HL-60 (cell line): ENCODE data around the gene DYSF.

Source experiments
- DNase-seq, 2 experiments: peaks; one replicate each; pipeline ENCODE4 v3.0.0-alpha.2; 2010 to 2020; ENCODE audit warnings: low read depth in 1 of 2, low spot score in 1 of 2
- H3K27ac ChIP-seq: fragments of 250-450 bp; sonication (Bioruptor Pico); replicated peaks from 2 replicates; pipeline ENCODE4 v1.5.1; 2020; ENCODE audit warnings: mild to moderate bottlenecking, moderate library complexity
- H3K27me3 ChIP-seq: fragments of 250-450 bp; sonication (Bioruptor Pico); 2 replicates; pipeline ENCODE4 v1.5.1; 2021; ENCODE audit warnings: mild to moderate bottlenecking, moderate library complexity; ENCODE audit not compliant: insufficient read depth, poor library complexity, severe bottlenecking
- H3K4me3 ChIP-seq: replicated peaks from 2 replicates; pipeline ENCODE4 v1.5.1; 2011; ENCODE audit warnings: mild to moderate bottlenecking, control low read depth, low read length; ENCODE audit not compliant: insufficient read depth
- GABPA ChIP-seq: IDR thresholded peaks from 2 replicates; pipeline ENCODE4 v1.6.1; 2012; ENCODE audit warnings: low read depth
- POLR2AphosphoS5 ChIP-seq: IDR thresholded peaks from 2 replicates; pipeline ENCODE4 v1.6.1; 2012; ENCODE audit warnings: low read depth
- REST ChIP-seq: IDR thresholded peaks from 2 replicates; pipeline ENCODE4 v1.6.1; 2012; ENCODE audit warnings: low read depth; ENCODE audit not compliant: insufficient replicate concordance
- SPI1 ChIP-seq: IDR thresholded peaks from 2 replicates; pipeline ENCODE4 v1.6.1; 2012; ENCODE audit warnings: low read depth, mild to moderate bottlenecking, borderline replicate concordance
- TF ChIP-seq, protein P1 (sequence below): IDR thresholded peaks from one replicate; pipeline ENCODE4 v1.5.1; 2011; ENCODE audit warnings: low read length, control low read depth, inconsistent platforms; ENCODE audit not compliant: insufficient read depth

The DYSF gene

DNA sequence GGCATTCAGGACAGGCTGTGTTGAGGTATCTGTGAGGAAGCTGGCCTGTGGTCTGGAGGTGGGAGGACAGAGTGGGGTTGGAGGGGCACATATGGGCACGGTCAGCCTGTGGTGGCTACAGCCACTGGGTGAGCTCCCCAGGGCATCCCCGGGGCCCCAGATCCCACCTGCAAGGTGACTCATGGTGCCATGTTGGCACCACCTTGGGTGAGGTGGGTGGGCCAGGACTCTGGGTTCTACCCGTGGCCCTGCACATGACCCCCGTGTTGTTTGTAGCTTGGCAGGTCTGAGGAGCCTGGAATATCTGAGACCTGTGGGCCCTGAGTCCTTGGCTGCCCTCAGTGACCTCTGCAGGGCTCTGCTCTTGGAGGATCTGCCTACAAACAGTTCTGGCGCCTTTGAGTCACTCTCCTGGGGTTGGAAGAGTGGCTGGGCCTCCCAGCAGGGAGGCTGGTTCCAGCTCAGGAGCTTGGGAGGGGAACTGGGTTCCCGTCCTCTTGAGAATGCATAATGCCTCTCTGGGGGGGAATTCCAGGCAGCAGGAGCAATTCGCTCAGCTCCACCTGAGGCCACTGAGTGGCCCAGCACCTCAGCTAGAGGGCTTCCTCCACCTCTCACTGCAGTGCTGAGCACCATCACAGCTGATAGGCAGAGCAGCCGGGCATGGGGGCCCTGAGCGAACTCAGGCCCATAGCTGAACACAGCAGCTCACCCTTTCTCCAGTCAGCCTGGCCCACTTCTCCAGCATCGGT is 105.1 kb downstream of the DYSF start:
- no peak for DNase-seq

GRCh38 chr2:71559080-71559827 is 105.9 kb downstream of the DYSF start:
- TF ChIP-seq REST = no peak
- no peak for TF ChIP-seq GABPA
- no peak for TF ChIP-seq POLR2AphosphoS5
- no peak for TF ChIP-seq SPI1
- TF ChIP-seq, protein P1, sequence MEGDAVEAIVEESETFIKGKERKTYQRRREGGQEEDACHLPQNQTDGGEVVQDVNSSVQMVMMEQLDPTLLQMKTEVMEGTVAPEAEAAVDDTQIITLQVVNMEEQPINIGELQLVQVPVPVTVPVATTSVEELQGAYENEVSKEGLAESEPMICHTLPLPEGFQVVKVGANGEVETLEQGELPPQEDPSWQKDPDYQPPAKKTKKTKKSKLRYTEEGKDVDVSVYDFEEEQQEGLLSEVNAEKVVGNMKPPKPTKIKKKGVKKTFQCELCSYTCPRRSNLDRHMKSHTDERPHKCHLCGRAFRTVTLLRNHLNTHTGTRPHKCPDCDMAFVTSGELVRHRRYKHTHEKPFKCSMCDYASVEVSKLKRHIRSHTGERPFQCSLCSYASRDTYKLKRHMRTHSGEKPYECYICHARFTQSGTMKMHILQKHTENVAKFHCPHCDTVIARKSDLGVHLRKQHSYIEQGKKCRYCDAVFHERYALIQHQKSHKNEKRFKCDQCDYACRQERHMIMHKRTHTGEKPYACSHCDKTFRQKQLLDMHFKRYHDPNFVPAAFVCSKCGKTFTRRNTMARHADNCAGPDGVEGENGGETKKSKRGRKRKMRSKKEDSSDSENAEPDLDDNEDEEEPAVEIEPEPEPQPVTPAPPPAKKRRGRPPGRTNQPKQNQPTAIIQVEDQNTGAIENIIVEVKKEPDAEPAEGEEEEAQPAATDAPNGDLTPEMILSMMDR = no peak
- no peaks in the 10 kb centered on the region for H3K27me3 ChIP-seq
- DNase-seq = no peak
- no peak overlapping the region for H3K4me3 ChIP-seq
- H3K27ac ChIP-seq = no peak overlapping the region

More for the DNA sequence above, 105.1 kb downstream of the DYSF start:
- H3K27ac ChIP-seq = no peak overlapping the region
- H3K4me3 ChIP-seq = no peak overlapping the region
- no peak for TF ChIP-seq GABPA
- no peak for TF ChIP-seq SPI1
- no peak for TF ChIP-seq POLR2AphosphoS5
- TF ChIP-seq, protein P1 = no peak
- no peak for TF ChIP-seq REST
- H3K27me3 ChIP-seq = no peaks in the 10 kb centered on the region

DNA sequence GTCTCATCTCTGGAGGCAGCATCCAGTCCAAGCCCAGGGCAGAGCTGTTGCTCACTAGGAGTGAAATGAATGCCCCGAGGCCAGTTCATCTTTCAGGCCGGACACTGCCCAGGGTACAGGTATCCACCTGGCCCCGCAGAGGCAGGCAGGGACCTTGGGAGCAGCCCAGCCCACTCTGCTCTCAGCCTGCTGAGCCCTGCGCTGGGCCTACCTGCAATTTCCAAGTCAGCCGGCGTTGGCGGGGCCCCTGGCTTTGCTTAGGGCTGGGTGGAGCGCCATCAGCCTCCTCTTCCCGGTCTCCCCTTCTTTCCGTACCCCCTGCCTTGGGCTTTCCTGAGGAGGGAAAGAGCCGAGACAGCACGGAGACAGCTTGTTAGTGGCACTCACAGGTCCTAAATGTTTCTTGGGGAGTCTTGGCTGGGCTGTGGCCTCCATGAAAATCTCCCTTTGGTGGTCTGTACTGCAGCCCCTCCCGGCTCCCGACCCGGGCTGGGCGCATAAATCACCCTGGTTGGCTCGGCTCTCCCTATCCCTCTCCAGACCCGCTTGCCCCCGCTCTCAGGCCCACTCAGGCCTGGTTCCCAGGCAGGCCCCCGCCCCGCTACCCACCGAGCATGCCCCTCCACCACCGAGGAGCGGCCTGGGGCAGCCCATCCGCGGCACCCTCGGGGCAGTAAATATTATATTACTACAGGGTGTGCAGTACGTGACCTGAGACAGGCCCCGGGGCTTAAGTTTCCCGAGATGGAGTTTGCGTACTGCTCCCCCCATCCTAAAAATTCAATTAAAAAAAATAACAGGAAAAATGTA is 106.7 kb downstream of the DYSF start:
- Histone ChIP-seq H3K4me3 (no peak overlapping the region), H3K27me3 (no peaks in the 10 kb centered on the region), H3K27ac (no peak overlapping the region)
- no peak for DNase-seq
- no peak for TF ChIP-seq POLR2AphosphoS5
- TF ChIP-seq, protein P1 = no peak
- TF ChIP-seq GABPA = no peak
- no peak for TF ChIP-seq REST
- TF ChIP-seq SPI1 = no peak
